HG03457 (cell line): ENCODE measurements around the gene AOPEP.

Experiments used
- ATAC-seq: cut with Tn5 transposase; IDR thresholded peaks from one replicate; pipeline ENCODE4 v1.9.1; 2021; ENCODE audit warnings: moderate number of reproducible peaks; ENCODE audit not compliant: unreplicated experiment

The AOPEP gene

DNA sequence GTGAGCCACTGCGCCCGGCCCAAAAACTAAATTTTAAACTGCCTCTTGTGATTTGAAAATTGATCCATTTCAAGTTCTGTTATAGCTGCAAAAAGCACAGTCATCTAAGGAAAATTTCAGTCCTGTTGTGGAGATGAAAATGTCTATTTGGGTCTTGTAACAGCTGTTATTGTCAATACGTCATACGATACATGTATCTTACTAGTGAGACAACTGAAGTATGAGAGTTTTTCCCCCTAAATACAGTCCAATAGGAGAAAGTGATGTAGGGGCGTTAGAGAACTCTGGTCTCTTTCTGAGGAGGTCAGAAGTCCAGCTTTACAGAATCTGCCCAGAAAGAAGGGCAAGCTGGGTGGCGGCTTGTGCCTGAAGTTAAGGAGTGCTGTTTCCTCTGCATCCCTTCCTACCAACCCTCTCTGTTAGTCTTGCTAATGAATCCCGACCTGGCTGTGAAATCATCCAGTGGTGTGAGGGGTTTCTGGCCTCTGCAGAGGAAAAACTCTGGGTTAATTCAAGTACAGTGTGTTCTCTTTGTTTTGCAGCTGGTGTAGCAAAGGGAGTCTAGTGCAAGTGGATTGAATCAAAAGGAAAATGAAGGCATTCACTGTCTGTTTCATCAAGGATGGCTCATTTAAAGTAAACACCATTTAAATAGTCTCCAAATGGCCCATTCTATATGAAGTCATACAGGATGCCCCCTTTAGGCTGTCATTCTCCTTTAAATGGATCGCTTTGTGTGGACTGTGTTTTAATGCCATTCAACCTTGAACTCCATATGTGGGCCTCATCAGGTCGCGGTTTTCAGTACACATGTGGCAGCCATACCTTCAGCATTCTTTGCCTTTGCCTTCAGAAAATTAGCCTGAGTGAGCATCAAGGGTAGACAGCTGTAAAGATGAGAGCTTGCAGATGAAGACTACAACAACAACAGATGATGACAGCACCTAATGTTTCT lies 59.0 kb downstream of the AOPEP start:
- ATAC-seq, result no peak

DNA sequence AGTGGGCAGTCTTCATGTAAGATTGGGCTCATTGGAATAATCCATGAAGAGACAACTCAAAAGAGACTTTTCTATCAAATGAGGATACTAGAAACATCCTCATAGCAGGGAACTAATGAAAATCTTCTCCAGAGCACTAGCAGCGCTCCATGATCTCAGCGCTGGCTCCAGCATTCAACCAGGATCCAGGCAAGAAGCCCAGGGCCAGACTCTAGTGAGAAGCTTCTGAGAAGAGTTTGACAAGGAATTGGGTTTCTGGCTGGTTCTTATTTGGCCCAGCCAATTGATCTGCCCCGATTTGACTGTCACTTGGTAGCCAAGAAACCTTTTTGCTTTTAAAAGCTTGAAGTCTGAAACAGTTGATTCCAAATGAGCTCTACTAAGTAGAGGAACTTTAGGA lies 60.1 kb downstream of the AOPEP start:
- ATAC-seq, result no peak

DNA sequence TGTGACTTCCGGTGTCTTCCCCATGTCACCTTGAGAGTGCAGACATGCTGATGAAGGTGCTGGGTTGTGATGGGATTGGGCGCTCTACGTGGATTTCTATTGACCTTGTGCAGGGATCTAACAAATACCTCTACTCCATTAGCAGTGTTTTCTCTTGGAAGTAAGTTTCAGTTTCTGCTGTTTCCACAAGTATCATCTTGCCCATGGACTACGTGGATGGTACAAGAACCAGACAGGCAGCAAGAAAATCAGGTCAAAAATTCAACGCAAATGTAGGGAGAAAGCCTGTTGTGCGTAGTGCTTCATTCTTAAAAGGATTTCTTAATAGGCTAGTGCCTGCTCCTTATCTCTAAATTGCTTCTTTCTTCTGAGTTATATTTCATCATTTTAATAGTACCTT lies 60.8 kb downstream of the AOPEP start:
- no peak for ATAC-seq

DNA sequence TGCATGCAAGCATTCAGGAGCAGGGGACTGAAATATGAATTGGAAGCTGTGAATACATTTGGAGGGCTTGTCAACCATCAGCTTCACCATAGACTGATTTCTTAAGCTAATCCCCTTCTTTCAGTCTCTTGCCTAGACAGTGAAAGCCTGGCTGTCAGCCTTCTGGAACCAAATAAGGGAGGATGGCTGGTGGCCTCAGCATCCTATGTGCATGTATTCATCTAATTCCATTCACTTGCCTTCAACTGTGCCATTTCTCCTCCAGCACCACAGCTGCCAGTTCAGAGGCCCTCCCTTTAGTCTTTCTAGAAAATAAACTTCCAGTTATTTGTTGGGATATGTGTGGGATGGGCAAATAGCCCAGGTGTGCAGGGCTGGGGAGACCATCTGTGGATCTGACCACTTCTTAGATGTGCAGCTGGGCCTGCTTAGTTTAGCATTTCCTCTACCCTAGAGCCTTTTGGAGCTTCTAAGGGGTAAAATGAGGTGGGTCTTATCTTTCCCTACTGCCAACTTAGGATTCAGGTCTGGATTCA lies 62.1 kb downstream of the AOPEP start:
- ATAC-seq, result no peak

DNA sequence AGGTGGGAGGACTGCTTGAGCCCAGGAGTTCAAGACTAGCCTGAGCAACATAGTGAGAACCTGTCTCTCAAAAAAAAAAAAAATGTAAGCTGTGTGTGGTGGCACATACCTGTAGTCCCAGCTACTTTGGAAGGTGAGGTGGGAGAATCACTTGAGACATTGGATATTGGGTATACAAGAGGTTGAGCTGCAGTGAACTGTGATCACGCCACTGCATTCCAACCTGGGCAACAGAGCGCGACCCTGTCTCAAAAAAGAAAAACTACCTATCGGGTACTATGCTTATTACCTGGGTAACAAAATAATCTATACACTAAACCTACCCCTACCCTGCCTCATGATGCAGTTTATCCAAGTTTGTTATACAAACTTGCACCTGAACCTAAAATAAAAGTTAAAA lies 64.9 kb downstream of the AOPEP start:
- no peak for ATAC-seq

DNA sequence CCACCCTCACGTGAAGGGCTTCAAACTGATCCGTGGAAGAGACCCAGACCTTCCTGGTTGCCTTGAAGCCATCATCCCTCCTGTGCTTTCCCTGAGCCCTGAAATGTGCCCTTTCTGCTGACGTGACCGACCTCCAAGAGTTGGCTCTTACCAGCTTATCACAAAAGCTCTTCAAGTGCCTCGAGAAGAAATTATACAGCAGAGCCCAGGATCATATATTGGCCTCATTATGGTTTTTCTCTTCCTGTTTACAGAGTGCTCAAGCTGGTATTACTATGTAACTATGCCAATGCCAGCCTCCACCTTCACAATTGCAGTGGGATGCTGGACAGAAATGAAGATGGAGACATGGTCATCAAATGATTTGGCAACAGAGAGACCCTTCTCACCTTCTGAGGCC lies 66.0 kb downstream of the AOPEP start:
- ATAC-seq, result no peak

DNA sequence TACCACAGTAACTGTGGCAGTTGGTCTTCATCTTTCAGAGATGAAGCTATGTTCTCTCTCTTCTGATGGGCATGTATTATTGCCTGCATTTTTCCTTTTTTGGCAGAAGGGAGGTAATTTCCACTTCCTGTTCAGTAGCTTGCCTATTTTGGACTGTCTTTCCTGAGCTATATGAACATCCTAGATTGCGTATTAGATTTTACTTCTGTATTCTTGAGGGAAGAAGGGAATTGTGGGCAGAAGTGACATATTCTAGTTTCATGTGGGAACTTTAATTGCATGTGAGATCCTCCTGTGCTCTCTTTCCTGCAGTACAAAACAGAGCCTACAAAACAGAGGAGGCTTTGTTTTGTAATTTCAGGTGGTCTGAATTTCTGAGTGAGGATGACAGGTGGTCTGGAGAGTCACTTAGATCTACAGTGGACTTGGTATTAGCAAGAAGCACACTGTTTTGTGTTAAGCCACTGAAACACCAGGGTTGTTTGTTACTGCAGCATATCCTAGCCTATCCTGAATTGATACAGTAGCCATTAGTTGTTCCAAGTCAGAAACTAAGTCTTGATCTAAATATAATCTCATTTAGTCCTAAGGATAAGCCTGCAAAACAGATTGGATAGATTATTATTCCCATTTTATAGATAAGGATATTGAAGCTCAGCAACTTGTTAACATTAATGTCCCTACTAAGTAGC lies 68.1 kb downstream of the AOPEP start:
- no peak for ATAC-seq

DNA sequence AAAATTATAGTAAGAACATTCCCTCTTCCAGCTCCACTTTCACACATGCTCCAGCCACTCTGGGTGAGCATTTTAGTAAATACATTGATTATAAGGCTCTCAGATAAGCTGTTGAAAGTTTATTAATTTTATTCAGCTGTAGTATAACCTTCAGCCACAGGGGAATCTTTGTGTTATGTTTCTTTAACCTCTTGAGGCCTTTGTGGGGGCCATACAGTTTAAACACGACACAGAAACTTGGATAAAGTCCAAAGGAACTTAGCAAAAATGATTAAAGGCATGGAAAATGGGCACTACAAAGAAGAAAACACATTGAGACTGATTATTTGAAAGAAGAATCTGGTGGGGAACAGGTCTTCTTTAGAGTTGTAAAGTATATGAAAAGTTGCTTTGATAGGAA lies 70.2 kb downstream of the AOPEP start:
- no peak for ATAC-seq

DNA sequence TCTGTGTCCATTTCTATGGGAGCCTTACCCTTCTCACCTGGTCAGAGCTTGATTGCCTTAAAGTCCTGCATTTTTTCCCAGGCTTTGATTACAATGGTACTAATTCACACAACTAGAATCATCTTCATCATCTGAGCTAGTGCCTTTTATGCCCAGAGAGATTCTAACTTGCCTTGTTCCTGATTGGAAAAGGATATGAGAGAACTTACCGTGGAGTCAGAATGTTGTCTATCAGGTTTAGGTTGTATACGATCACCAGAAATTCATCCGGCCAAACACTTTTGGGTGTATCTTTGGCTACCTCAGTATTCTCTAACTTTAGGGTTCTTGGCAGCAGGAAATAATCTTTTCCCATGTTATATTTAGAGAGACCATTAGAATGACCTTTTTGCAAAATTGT lies 71.7 kb downstream of the AOPEP start:
- no peak for ATAC-seq

DNA sequence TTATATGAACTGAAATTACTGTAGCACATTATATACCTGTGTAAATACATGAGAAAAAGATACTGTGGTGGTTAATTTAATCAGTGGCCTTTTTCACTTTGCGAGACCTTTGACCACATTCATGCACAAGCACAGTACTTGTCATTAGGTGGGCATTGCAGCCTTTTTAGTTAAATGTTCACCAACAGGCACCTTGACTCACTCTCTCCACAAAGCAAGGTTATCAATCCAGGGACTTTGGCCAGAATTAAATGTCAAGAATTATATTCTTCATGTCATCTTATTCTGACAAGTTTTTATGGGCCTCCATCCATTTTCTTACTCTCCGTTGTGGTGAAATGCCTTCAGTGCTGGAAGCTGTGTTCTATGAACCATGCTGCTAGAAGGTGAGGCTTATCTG lies 72.2 kb downstream of the AOPEP start:
- ATAC-seq, result no peak

DNA sequence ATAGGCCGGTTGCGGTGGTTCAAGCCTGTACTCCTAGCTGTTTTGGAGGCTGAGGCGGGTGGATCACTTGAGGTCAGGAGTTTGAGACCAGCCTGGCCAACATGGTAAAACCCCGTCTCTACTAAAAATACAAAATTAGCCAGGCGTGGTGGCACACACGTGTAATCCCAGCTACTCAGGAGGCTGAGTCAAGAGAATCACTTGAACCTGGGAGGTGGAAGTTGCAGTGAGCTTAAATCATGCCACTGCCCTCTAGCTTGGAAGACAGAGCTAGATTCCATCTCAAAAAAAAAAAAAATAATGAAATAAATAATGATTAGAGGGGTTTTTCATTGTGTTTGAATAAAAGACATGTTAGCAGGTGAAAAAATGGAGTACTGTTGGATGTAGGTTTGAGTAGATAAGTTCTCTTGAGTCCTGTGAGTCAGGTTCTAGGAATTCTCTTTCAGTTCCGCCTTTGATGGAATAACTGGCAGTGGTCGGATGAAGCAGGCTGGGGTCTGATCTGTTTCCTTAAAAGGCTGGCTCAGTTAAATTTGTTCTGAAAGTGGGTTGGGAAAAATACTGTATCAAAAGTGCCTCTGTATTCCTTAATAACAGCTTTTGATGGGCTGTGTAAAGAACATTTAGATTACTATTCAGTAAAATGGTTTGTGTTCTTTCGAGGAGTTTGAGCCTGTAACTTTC lies 73.2 kb downstream of the AOPEP start:
- ATAC-seq, result no peak

DNA sequence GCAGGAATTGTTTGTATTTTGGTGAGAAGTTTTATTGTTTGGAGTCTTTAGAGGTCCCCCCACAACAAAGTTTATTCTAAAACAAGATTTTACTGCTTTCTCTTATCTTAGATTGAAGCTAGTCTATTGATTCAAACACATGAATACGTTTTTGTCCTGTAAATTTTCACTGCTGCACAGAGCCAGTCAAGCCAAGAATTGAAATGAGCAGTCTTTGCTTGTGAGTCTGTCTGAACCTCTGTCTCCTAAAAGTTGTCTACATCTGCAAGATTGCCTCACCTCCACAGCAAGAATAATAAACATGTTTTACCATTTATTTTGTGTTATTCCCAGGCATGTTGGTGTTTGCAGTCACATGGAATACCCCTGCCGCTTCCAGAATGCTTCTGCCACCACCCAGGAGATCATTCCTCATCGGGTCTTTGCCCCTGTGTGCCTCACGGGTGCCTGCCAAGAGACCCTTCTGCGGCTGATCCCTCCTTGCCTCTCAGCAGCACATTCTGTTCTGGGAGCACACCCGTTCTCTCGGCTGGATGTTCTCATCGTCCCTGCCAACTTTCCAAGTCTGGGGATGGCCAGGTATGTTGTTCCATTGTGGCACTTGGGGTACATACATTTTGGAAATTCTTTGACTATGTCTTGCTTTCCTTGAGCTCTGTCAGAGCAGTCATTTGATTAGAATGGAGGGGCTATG lies 74.1 kb downstream of the AOPEP start:
- ATAC-seq, result no peak

DNA sequence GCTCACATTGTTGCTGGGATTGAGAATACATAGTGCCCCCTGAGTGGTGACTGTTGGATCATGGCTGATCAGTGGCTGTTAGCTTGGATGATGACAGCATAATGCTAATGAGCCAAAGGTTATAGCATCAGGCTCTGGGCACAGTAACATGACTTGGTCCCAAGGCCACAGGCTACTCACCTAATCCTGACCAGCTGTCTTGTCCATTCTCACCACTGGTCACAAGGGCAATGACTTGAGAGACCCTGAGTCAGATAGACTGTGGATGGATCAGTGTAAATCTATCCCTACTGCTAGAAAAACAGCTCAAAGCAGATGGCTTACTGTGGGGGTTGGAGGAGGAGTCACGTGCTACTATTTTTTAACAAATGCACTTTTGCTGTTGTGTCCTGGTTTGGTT lies 74.7 kb downstream of the AOPEP start:
- no peak for ATAC-seq

DNA sequence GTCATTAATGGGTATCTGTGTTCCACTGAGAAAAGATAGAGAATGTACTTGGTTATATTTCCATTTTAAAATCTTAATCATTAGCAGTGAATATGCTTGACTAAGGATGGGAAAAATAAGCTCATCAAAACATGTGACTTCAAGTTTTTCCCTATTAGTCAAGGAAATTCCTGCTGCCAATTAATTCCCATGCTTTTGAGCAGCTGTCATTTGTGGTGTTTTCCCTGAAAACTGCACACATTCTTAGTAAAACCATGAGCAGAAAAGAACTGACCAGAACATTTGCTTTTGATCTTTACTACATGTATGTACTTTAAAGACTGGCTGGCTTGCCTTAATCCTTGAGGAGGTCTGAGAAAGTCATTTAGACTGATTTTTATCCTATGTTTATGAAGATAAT lies 75.2 kb downstream of the AOPEP start:
- no peak for ATAC-seq

DNA sequence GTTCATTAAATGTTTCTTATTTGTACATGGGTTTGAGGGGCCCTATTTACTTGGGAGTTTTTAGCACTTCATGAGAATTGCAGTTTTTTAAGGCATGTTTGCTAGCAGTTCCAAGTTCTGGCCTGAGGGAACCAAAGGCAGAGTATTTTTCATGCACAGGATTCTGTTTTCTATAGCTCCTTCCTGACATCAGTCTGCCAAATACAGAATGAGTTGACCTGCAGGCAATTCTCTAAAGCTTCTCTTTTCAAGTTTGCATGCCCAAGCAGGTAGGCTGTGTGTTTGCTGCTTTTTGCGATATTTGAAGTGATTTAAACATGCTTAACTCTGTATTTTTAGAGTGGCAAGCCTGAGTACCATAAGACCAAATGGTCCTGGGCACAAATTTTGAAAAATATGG lies 75.8 kb downstream of the AOPEP start:
- ATAC-seq, result peak; percentile 5

DNA sequence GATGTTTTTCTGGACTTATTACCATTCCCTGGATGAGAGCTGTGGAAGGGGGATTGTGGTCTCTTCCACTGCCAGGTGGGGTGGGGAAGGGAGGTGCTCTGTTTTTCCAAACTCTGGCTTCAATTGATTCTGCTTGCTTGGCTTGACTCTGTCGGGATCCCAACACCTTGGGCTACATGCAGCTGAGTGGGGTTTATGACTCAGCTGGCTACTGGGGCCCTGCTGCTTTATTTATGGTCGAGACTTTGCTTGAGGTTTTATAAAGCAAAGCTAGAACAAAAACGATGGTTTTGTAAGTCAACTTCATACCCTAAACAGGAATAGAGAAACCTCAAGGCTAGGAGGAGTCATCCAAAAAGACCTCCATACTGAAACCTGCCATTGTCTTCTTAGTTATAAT lies 76.3 kb downstream of the AOPEP start:
- peak; percentile 46 for ATAC-seq

DNA sequence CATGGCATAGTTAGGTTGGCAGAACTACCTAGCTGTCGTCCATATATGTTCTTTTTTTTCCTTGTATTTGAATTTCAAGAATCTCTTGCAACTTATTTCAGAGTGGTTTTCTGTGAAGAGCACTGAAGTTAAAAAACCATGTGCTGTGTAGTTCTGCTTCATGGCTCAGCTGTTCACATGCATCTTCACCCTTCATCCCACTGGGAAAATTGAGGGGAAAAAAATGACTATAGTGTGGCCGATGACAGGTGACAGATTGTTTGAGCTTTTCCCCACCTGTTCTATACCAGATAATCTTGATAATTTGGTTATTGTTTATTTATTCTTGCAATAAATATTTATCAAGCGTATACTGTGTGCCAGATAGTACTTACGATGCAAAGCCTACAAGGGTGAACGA lies 77.8 kb downstream of the AOPEP start:
- ATAC-seq, result no peak

DNA sequence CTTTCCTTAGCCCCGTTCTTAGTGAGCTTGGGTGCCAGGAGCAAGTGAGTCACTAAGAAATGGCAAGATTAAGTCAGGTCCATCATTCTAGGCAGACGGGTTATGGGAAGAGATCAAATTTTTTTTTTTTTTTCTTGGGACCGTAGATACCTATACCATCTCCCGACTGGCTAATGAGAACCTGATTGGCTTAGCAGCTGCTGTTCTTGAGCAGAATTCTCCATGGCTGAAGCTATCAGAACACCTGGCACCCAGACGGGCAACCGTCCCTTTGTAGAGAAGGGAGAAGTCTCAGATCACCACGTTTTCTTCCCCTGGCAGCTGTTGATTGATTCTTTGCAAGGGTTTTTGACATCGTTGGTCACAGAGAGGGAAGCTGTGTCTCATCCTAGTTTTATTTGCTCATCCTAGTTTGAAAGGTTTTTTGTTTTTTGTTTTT lies 78.6 kb downstream of the AOPEP start:
- ATAC-seq, result no peak

DNA sequence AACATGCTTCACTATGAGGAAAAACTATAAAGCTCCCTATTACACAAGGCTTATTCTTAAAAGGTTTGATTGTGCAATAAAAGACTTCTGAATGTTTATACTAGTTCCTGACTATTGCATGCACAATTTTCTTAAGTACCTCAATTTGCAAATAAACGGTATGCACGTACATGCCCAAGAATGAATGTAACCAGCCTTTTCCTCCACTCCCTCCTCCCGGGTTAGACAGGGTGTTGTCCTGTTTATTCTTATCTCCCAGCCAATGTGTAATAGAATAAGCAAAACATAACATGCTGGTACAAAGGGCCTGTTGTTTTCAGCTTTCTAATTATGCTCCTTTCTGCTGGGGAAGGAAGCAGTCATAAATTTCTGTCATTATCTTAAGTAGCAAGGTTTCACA lies 79.1 kb downstream of the AOPEP start:
- ATAC-seq, result no peak

DNA sequence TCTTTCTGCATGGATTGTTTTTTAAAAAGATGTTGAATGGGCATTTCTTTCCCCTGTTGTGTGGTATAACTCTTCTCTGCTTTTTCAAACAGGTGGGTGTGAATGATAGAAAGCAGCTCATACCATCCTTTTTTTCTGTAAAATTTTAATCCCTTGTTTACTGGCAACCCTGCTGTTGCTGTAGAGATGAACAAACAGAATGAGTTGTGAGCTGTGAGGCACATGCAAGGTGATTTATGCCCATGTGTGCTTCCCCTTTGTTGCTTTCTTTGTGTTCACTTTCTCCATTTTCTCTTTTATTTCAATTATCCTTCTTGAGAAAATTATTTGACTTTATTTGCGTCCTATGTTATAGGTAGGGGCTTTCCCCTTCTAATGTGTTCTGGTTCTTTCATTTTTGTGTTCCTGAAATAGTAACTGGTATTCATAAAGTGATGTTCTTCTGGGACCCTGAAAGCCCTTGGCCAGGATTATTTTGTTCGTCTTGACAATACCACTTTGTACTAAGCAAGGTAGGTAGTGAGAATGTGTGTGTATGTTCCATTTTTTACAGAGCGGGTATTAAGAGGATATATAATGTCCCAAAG lies 79.9 kb downstream of the AOPEP start:
- no peak for ATAC-seq
